GM23248 (cell line): ENCODE measurements around the gene TMEM51. TPM values are rescaled to one million over a fixed set of nuclear protein-coding genes. Genes with fewer than 3 reads are reported as not detected.
A peak's percentile ranks its signal among the peaks of the same experiment; 100 is the strongest.

Source experiments
- DNase-seq: peaks from one replicate; pipeline ENCODE4 v3.0.0-alpha.2; 2015
- H2AFZ ChIP-seq: fragments of 200-600 bp; sonication (generic); 2 replicates; pipeline ENCODE4 v1.6.1; 2016; ENCODE audit warnings: antibody characterized with exemption
- H3F3A ChIP-seq: fragments of 200-600 bp; sonication (generic); 2 replicates; pipeline ENCODE4 v1.6.1; 2016; ENCODE audit warnings: mild to moderate bottlenecking, antibody characterized with exemption, mixed run types; ENCODE audit not compliant: insufficient read depth
- H3K27ac ChIP-seq: fragments of 200-600 bp; sonication (generic); 2 replicates; pipeline ENCODE4 v1.5.1; 2016; ENCODE audit warnings: mild to moderate bottlenecking
- H3K27me3 ChIP-seq: fragments of 200-600 bp; sonication (generic); replicated peaks from 2 replicates; pipeline ENCODE4 v1.6.1; 2016; ENCODE audit warnings: mild to moderate bottlenecking; ENCODE audit not compliant: insufficient read depth
- H3K36me3 ChIP-seq: fragments of 200-600 bp; sonication (generic); 2 replicates; pipeline ENCODE4 v1.6.1; 2016; ENCODE audit warnings: low read depth, mild to moderate bottlenecking
- H3K4me1 ChIP-seq: fragments of 200-600 bp; sonication (generic); 2 replicates; pipeline ENCODE4 v1.6.1; 2016; ENCODE audit warnings: mild to moderate bottlenecking; ENCODE audit not compliant: insufficient read depth
- H3K4me2 ChIP-seq: fragments of 200-600 bp; sonication (generic); one replicate; pipeline ENCODE4 v1.6.1; 2016; ENCODE audit warnings: mild to moderate bottlenecking; ENCODE audit not compliant: unreplicated experiment
- H3K4me3 ChIP-seq: fragments of 200-600 bp; sonication (generic); 2 replicates; pipeline ENCODE4 v1.5.1; 2016; ENCODE audit warnings: mild to moderate bottlenecking
- H3K79me2 ChIP-seq: fragments of 200-600 bp; sonication (generic); 2 replicates; pipeline ENCODE4 v1.6.1; 2016; ENCODE audit warnings: mild to moderate bottlenecking; ENCODE audit not compliant: insufficient read depth
- H3K9ac ChIP-seq: fragments of 200-600 bp; sonication (generic); 2 replicates; pipeline ENCODE4 v1.6.1; 2016; ENCODE audit warnings: mild to moderate bottlenecking
- H3K9me2 ChIP-seq: fragments of 200-600 bp; sonication (generic); 2 replicates; pipeline ENCODE4 v1.6.1; 2016; ENCODE audit warnings: mixed run types, mild to moderate bottlenecking, moderate library complexity; ENCODE audit not compliant: insufficient read depth
- H3K9me3 ChIP-seq: fragments of 200-600 bp; sonication (generic); one replicate; pipeline ENCODE4 v1.6.1; 2017; ENCODE audit warnings: low read depth
- H4K20me1 ChIP-seq: fragments of 200-600 bp; sonication (generic); 2 replicates; pipeline ENCODE4 v1.6.0; 2016; ENCODE audit not compliant: insufficient read depth
- EZH2 ChIP-seq: fragments of 200-600 bp; sonication (generic); IDR thresholded peaks from 2 replicates; pipeline ENCODE4 v1.6.1; 2018; ENCODE audit warnings: antibody characterized with exemption, mild to moderate bottlenecking; ENCODE audit not compliant: insufficient read depth, poor library complexity, severe bottlenecking
- EZH2phosphoT487 ChIP-seq: fragments of 200-600 bp; sonication (generic); IDR thresholded peaks from 2 replicates; pipeline ENCODE4 v1.6.1; 2018; ENCODE audit warnings: antibody characterized with exemption, moderate library complexity, mild to moderate bottlenecking, low read depth; ENCODE audit not compliant: insufficient read depth
- WGBS, 2 experiments: methylation state at CpG; one replicate each; pipeline ENCODE4 v1.1.6; 2015 to 2017; ENCODE audit warnings: low lambda C conversion rate in 2 of 2, low coverage in 1 of 2; ENCODE audit errors: missing lambda C conversion rate in 2 of 2; 5-methylcytosine and 5-hydroxymethylcytosine counted together
- in situ Hi-C: fragments of 300-500 bp; cut with MboI; formaldehyde crosslinking; loops from 2 replicates; pipeline ENCODE4 v1.15.0; 2020
- polyA plus RNA-seq: library from polyadenylated mRNA; unstranded; fragments of >200 nt; fragmentation: Nextera tagmentation; extraction: Ambion mirVana; gene quantifications from 2 replicates; pipeline ENCODE4 v1.2.1, GENCODE V29; 2016
- total RNA-seq: library from RNA; depleted of rRNA; stranded (reverse); fragments of >200 nt; shearing (Covaris generic); gene quantifications from 2 replicates; pipeline ENCODE4 v1.2.3, GENCODE V29; 2014

The TMEM51 gene
- total and polyA plus RNA-seq, 2 experiments from 2014 or later, result 0.54 to 0.55 TPM

GRCh38 chr1:15179485-15179883, 25.9 kb downstream of the TMEM51 start:
- Histone ChIP-seq H3K27ac (peak overlapping the region; percentile 68; the same call in 1 of the 2 replicates), H3K9me3 (no peaks in the 10 kb centered on the region), H4K20me1 (no peaks in the 10 kb centered on the region), H3K27me3 (no peaks in the 10 kb centered on the region), H3K4me2 (peak overlapping the region; percentile 72), H3K4me3 (no peak overlapping the region), H3K9ac (peak overlapping the region; percentile 37; the same call in 1 of the 2 replicates), H3K36me3 (no peaks in the 10 kb centered on the region), H3K9me2 (no peaks in the 10 kb centered on the region), H3K79me2 (no peaks in the 10 kb centered on the region), H2AFZ (no peak overlapping the region), H3F3A (peaks cover 23% of the 10 kb centered on the region), H3K4me1 (peaks cover 19% of the 10 kb centered on the region)
- in situ Hi-C loops, result no loop called here
- TF ChIP-seq EZH2 (no peak), EZH2phosphoT487 (no peak)
- DNase-seq, result no peak
- WGBS, 2 experiments, result 86 to 90% methylated on average over 8 of the region's 8 CpGs

- 87 to 92% methylated on average over 7 of the region's 7 CpGs for WGBS, 2 experiments
- Histone ChIP-seq H3F3A (peaks cover 23% of the 10 kb centered on the region), H3K9me3 (no peaks in the 10 kb centered on the region), H4K20me1 (no peaks in the 10 kb centered on the region), H3K9me2 (no peaks in the 10 kb centered on the region), H3K27ac (no peak overlapping the region), H3K36me3 (no peaks in the 10 kb centered on the region), H3K4me1 (peaks cover 19% of the 10 kb centered on the region), H3K79me2 (no peaks in the 10 kb centered on the region), H2AFZ (no peak overlapping the region), H3K4me3 (no peak overlapping the region), H3K4me2 (no peak overlapping the region), H3K27me3 (no peaks in the 10 kb centered on the region; the same call in 1 of the 2 replicates), H3K9ac (no peak overlapping the region)
- no peak for DNase-seq
- no peak for TF ChIP-seq EZH2phosphoT487
- no peak for TF ChIP-seq EZH2
- in situ Hi-C loops, result no loop called here
Observed at GRCh38 chr1:15180189-15180588, 26.6 kb downstream of the TMEM51 start.

- Histone ChIP-seq H3K79me2 (no peaks in the 10 kb centered on the region), H3F3A (peaks cover 23% of the 10 kb centered on the region), H3K9me2 (no peaks in the 10 kb centered on the region), H3K9me3 (no peaks in the 10 kb centered on the region), H3K4me2 (no peak overlapping the region), H3K27me3 (no peaks in the 10 kb centered on the region; the same call in 1 of the 2 replicates), H3K36me3 (no peaks in the 10 kb centered on the region), H3K4me3 (no peak overlapping the region), H2AFZ (no peak overlapping the region), H3K9ac (no peak overlapping the region), H3K27ac (no peak overlapping the region), H3K4me1 (peaks cover 19% of the 10 kb centered on the region), H4K20me1 (no peaks in the 10 kb centered on the region)
- DNase-seq, result no peak
- in situ Hi-C loops, result no loop called here
- no peak for TF ChIP-seq EZH2
- no peak for TF ChIP-seq EZH2phosphoT487
- 96 to 98% methylated on average over 8 of the region's 8 CpGs for WGBS, 2 experiments
Observed at GRCh38 chr1:15180945-15181523, 27.5 kb downstream of the TMEM51 start.

- in situ Hi-C loops, result no loop called here
- Histone ChIP-seq H3K27me3 (no peaks in the 10 kb centered on the region; the same call in 1 of the 2 replicates), H3K9me2 (no peaks in the 10 kb centered on the region), H3K27ac (no peak overlapping the region), H4K20me1 (no peaks in the 10 kb centered on the region), H3K9me3 (no peaks in the 10 kb centered on the region), H3K9ac (no peak overlapping the region), H3F3A (peaks cover 23% of the 10 kb centered on the region), H3K79me2 (no peaks in the 10 kb centered on the region), H3K4me1 (peaks cover 19% of the 10 kb centered on the region), H3K4me2 (no peak overlapping the region), H2AFZ (no peak overlapping the region), H3K36me3 (no peaks in the 10 kb centered on the region), H3K4me3 (no peak overlapping the region)
- no peak for TF ChIP-seq EZH2phosphoT487
- TF ChIP-seq EZH2, result no peak
- WGBS, 2 experiments, result 79 to 82% methylated on average over 10 of the region's 10 CpGs
- no peak for DNase-seq
Observed at GRCh38 chr1:15181564-15181963, 28.0 kb downstream of the TMEM51 start.
